SH-SY5Y (cell line): ENCODE results near the gene GAB1.

Experiments used
- GATA2 ChIP-seq: IDR thresholded peaks from 2 replicates; pipeline ENCODE4 v1.6.1; 2011; ENCODE audit warnings: mild to moderate bottlenecking, low read depth, low read length
- GATA3 ChIP-seq: IDR thresholded peaks from 2 replicates; pipeline ENCODE4 v1.6.1; 2011; ENCODE audit warnings: low read depth, mild to moderate bottlenecking, low read length, moderate library complexity

- TF ChIP-seq GATA2 (no peak), GATA3 (no peak)
Measured at GRCh38 chr4:143292858-143293257, 43.8 kb upstream of the GAB1 start.
